ENCODE results near the gene UNC5C. TPM values are rescaled to one million over a fixed set of nuclear protein-coding genes. Genes with fewer than 3 reads are reported as not detected.

The UNC5C gene
- total RNA-seq, 2 experiments from 2014 or later, result not detected

DNA sequence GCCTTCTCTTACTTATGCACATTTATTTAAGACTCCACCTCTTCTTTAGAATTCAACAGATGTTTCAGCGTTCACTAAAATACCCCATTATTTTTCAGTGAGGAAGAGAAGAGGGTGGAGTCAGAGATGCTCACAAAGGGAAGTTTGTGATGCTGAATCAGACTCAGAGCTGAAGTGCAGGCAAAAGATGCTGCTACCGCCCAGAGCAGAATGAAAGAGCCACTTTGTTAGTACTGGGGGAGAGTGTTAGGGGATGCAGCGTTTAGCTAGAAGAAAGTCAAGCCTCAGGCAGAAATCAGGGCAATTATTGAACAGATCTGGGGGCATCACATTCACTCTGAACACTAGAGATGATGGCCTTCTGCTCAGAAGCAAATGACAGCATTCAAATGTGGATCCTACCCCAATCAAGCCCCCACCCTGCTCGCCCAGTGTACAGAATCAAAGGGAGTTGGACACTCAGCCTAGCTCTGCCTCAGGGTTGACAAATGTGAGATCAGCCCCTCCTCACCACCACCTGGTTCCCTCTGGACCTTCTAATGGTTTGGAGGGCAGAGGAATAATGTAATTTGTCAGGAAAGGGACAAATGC is 138.3 kb downstream of the UNC5C start:
- H3K36me3 Mint-ChIP-seq, result no peaks in the 10 kb centered on the region
- DNase-seq (no peak), ATAC-seq (ENCODE audit: low read depth) (no peak)
- no peak overlapping the region for H3K4me3 Mint-ChIP-seq
- POLR2A ChIA-PET, result no interaction called here
- no peak overlapping the region for H3K27ac Mint-ChIP-seq
- H3K4me1 Mint-ChIP-seq, result no peaks in the 10 kb centered on the region
- H3K27me3 Mint-ChIP-seq, result peaks cover 6% of the 10 kb centered on the region
- H3K9me3 Mint-ChIP-seq, result no peaks in the 10 kb centered on the region

DNA sequence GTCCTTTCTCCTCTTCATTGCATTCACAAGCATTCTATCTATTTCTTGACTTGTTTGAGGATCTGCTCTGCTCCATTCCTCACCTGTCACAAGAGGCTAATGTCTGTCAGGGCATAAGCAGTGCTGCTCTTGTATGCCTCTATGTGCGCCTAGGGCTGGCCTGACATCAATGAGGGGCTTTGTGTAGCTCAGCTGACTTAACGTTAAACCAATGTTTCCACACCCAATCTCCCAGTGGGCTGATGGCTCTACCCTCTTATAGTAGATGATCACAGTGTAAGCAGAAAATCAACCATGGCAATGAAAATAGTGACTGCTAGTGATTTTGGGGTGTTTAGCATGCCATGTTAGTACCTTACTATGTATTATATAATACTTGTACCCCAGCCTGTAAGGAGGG is 139.0 kb downstream of the UNC5C start:
- Mint-ChIP-seq H3K4me3 (no peak overlapping the region), H3K9me3 (no peaks in the 10 kb centered on the region), H3K27ac (no peak overlapping the region), H3K36me3 (no peaks in the 10 kb centered on the region), H3K27me3 (peaks cover 6% of the 10 kb centered on the region), H3K4me1 (no peaks in the 10 kb centered on the region)
- no peak for ATAC-seq (ENCODE audit: low read depth)
- POLR2A ChIA-PET, result no interaction called here
- no peak for DNase-seq

DNA sequence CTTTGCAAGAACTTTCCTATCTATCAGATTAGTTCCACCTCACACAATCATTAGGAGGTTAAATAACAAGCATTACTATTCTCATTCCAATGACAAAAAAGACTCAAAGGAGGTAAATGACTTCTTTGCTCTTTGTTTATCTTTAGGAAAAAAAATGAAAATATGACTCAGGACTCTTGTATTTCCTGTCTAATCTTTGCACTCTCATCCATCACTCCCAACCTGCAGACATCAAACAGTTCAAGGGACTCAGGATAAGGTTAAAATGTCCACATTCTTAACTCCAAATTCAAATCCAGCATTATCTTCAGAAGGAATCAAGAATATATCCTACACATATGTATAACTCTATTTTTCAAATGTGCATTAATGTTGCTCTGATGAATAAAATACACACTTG is 139.6 kb downstream of the UNC5C start:
- ATAC-seq (ENCODE audit: low read depth) (no peak), DNase-seq (no peak)
- Mint-ChIP-seq H3K9me3 (no peaks in the 10 kb centered on the region), H3K27me3 (peaks cover 6% of the 10 kb centered on the region), H3K36me3 (no peaks in the 10 kb centered on the region), H3K27ac (no peak overlapping the region), H3K4me1 (no peaks in the 10 kb centered on the region), H3K4me3 (no peak overlapping the region)
- POLR2A ChIA-PET, result no interaction called here

DNA sequence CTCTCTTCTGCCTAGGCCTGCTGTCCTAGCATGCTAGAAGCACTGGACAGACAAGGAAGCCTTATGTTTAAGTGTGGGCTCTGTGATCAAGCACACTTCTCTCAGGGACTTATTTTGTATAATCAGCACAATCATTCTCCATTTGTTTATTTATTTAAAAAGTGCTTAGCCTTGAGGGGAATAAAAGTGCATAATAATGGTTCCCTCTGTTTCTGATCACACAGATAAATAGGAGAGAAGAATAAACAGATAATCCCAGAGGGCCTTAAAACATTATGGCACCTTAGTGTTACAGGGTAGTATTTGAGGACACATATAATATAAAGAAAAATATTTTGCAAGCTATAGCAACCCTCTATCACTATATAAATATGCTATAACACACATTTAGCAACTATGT is 146.5 kb downstream of the UNC5C start:
- Mint-ChIP-seq H3K27ac (no peak overlapping the region), H3K9me3 (no peaks in the 10 kb centered on the region), H3K4me1 (no peaks in the 10 kb centered on the region), H3K36me3 (no peaks in the 10 kb centered on the region), H3K4me3 (no peak overlapping the region), H3K27me3 (no peaks in the 10 kb centered on the region)
- no peak for DNase-seq
- ATAC-seq (ENCODE audit: low read depth), result no peak
- POLR2A ChIA-PET, result no interaction called here

DNA sequence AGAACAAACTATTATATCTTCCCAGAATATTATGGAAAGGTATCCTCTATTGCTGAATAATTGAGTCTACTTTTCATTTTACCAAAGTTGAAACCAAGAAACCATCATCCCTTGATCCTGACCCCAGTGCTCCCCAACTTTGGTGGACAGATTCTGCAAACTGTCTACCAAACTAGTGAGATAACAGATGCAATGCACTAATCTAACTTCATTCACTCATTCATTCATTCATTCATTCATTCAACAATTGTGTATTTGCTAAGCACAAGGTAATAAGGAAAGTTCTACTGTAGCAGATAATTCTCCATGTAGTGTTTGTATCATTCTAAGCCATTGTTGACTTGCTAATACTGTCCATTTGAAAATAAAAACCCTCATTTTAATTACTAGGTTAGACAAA is 150.6 kb downstream of the UNC5C start:
- Mint-ChIP-seq H3K4me1 (no peaks in the 10 kb centered on the region), H3K27ac (no peak overlapping the region), H3K4me3 (no peak overlapping the region), H3K27me3 (no peaks in the 10 kb centered on the region), H3K9me3 (no peaks in the 10 kb centered on the region), H3K36me3 (no peaks in the 10 kb centered on the region)
- POLR2A ChIA-PET, result no interaction called here
- ATAC-seq (ENCODE audit: low read depth), result no peak
- DNase-seq, result no peak

DNA sequence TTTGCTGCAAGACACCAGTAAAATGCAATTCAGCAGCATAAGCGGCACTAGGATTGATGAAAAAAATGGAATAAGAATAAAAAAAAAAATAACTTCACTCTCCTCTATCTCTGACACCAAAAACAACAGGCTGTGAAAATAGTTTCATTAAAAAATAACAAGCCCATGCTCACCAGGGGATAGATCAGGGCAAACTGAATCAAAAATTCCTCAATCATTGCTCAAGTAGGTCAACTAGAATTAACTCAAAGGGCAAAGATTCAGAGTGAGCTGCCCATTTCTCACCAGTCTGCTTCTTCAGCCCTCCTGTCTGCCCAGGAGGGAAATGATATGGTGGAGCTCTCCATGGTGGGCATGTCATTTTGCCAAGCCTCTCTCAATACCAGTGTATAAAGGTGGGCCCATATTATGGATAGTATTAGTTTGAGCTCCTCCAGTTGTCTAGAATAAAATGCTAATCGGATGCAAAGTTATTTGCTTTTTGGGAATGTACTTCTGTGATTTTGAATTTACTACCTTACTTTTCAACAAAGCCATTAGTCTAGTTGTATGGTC is 153.9 kb downstream of the UNC5C start:
- ATAC-seq (ENCODE audit: low read depth), result no peak
- H3K36me3 Mint-ChIP-seq, result no peaks in the 10 kb centered on the region
- H3K27me3 Mint-ChIP-seq, result no peaks in the 10 kb centered on the region
- no peak for DNase-seq
- H3K9me3 Mint-ChIP-seq, result no peaks in the 10 kb centered on the region
- no peak overlapping the region for H3K27ac Mint-ChIP-seq
- H3K4me1 Mint-ChIP-seq, result no peaks in the 10 kb centered on the region
- POLR2A ChIA-PET, result no interaction called here
- H3K4me3 Mint-ChIP-seq, result no peak overlapping the region

DNA sequence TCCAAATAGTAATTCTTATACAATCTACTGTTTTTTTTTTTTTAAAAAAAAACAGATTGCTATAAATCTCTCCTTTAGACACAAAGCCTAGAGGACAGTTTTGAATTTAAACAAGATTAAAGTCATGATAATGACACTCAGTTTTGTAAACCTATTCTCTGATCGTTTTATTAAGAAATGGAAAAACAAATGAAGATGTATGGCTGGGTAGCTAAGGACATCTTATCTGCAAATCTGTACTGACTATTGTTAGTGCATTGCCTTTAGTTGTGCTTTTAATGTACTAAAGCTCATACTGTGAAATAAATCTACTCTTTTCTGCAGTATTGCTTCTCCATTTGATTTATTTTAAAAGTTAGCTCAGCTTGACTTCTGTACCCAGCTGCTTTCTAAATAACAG is 155.0 kb downstream of the UNC5C start:
- Mint-ChIP-seq H3K4me3 (no peak overlapping the region), H3K9me3 (no peaks in the 10 kb centered on the region), H3K27ac (no peak overlapping the region), H3K4me1 (no peaks in the 10 kb centered on the region), H3K36me3 (no peaks in the 10 kb centered on the region), H3K27me3 (no peaks in the 10 kb centered on the region)
- POLR2A ChIA-PET, result no interaction called here
- no peak for ATAC-seq (ENCODE audit: low read depth)
- no peak for DNase-seq

DNA sequence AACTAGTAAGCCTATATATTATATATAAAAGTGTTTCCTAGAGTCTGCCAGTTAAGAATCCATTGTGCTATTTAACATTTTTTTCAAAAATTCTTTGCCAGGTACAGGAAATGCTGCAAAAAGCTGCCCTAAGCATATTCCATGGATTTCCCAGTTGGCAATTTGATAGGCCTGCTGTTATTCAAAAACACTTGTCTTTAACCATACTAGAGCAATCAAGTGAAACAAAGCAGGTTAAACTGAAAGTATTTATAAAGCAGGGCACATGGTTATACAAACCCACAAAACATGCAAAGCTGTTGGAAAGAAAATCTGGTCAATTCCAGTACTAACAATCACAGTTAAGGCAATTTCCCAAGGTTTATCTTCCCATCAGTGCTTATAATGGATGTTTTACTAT is 159.9 kb downstream of the UNC5C start:
- H3K4me1 Mint-ChIP-seq, result no peaks in the 10 kb centered on the region
- no peak for DNase-seq
- ATAC-seq (ENCODE audit: low read depth), result no peak
- POLR2A ChIA-PET, result no interaction called here
- no peaks in the 10 kb centered on the region for H3K36me3 Mint-ChIP-seq
- H3K4me3 Mint-ChIP-seq, result no peak overlapping the region
- no peaks in the 10 kb centered on the region for H3K9me3 Mint-ChIP-seq
- H3K27me3 Mint-ChIP-seq, result peaks cover 2% of the 10 kb centered on the region
- no peak overlapping the region for H3K27ac Mint-ChIP-seq

DNA sequence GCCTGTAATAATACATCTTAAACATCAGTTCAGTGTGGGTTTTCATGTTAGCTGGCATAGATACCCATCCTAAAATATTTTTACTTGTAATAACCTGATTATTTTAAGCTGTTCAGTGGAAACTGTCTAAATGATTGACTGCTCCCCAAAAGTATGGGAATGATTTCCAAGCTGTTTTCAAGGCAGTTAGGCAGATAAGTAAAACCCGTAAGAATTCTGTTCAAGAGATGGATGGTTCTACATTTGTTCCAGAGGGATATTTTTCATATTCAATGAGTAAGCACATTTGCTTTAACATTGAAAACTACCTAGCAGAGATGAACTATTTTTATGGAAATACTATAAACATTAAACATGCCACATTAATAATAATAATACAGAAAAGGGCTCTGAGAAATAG is 161.1 kb downstream of the UNC5C start:
- no peaks in the 10 kb centered on the region for H3K4me1 Mint-ChIP-seq
- no peaks in the 10 kb centered on the region for H3K36me3 Mint-ChIP-seq
- ATAC-seq (ENCODE audit: low read depth) (no peak), DNase-seq (no peak)
- no peaks in the 10 kb centered on the region for H3K9me3 Mint-ChIP-seq
- H3K27ac Mint-ChIP-seq, result no peak overlapping the region
- peaks cover 2% of the 10 kb centered on the region for H3K27me3 Mint-ChIP-seq
- no peak overlapping the region for H3K4me3 Mint-ChIP-seq
- POLR2A ChIA-PET, result no interaction called here

DNA sequence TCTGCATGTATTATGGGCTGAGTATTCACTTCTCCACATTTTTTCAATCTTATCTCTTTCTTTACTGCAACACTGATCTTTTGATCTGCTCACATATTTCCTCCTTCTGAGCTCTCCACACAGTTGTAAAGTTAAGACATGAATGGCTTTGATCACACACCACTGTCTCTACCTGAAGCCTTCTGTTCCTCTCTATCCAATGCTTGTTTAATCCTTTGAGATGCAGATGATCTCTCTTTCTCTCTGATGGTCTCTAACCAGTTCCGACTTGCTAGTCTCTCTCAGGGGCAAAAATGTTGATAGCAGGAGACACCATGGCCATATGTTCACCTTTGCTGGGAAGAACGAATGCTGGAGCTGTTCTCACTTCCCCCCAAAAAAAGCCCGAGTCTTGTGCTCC is 162.4 kb downstream of the UNC5C start:
- Mint-ChIP-seq H3K27ac (no peak overlapping the region), H3K27me3 (peaks cover 3% of the 10 kb centered on the region), H3K4me3 (no peak overlapping the region), H3K9me3 (no peaks in the 10 kb centered on the region), H3K4me1 (no peaks in the 10 kb centered on the region), H3K36me3 (no peaks in the 10 kb centered on the region)
- POLR2A ChIA-PET, result no interaction called here
- DNase-seq (no peak), ATAC-seq (ENCODE audit: low read depth) (no peak)

DNA sequence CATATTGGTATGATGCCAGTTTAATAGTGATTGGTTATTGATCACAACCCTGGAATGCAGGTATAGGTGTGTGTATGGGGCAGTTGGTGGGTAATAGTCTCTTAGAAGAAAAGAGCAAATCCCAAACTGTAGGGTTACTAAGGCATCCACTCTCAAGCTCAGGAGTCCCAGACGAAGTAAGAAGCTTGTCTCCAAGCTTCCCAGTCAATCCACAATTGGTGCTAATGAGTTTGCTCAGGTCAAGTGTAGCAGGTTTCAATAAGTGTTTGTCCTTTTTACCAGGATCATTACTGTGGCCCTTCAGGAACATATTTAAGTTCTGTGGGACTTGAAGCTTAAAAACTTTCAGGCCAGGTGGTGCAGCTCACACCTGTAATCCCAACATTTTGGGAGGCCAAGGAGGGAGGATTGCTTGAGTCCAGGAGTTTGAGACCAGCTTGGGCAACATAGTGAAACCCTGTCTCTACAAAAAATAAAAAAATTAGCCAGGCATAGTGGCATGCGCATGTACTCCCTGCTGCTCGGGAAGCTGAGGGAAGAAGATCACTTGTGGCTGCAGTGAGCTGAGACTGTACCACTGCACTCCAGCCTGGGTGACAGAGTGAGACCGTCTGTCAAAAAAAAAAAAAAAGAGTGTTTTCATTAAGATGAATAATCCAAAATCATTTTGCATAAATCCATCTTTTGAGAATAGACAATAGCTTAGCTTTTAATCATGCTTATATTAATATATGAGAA is 166.8 kb downstream of the UNC5C start:
- no peak for ATAC-seq (ENCODE audit: low read depth)
- H3K4me3 Mint-ChIP-seq, result no peak overlapping the region
- H3K9me3 Mint-ChIP-seq, result no peaks in the 10 kb centered on the region
- DNase-seq, result no peak
- H3K36me3 Mint-ChIP-seq, result no peaks in the 10 kb centered on the region
- peaks cover 8% of the 10 kb centered on the region for H3K27me3 Mint-ChIP-seq
- H3K27ac Mint-ChIP-seq, result no peak overlapping the region
- no peaks in the 10 kb centered on the region for H3K4me1 Mint-ChIP-seq
- POLR2A ChIA-PET, result no interaction called here

DNA sequence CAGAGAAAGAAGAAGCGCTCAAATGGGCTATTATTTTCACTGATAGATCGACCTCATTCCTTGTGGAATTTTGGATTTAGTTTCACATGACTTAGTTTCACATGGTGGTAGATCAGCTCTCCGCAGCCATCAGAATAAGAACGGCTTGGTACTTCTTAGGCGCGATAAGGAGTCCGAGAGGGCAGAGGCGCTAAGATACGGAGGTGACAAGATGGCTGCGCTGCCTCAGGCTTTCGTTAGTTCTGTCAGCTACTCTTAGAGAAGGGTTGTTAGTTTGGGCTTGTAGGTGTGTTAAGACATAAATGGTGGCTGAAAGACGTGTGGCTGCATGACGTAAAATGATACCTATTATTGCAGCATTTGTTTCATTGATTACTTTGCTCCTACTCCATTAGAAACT is 169.1 kb downstream of the UNC5C start:
- Mint-ChIP-seq H3K4me3 (no peak overlapping the region), H3K36me3 (no peaks in the 10 kb centered on the region), H3K4me1 (no peaks in the 10 kb centered on the region), H3K27ac (no peak overlapping the region), H3K9me3 (no peaks in the 10 kb centered on the region), H3K27me3 (peaks cover 7% of the 10 kb centered on the region)
- DNase-seq, result no peak
- ATAC-seq (ENCODE audit: low read depth), result no peak
- POLR2A ChIA-PET, result no interaction called here

DNA sequence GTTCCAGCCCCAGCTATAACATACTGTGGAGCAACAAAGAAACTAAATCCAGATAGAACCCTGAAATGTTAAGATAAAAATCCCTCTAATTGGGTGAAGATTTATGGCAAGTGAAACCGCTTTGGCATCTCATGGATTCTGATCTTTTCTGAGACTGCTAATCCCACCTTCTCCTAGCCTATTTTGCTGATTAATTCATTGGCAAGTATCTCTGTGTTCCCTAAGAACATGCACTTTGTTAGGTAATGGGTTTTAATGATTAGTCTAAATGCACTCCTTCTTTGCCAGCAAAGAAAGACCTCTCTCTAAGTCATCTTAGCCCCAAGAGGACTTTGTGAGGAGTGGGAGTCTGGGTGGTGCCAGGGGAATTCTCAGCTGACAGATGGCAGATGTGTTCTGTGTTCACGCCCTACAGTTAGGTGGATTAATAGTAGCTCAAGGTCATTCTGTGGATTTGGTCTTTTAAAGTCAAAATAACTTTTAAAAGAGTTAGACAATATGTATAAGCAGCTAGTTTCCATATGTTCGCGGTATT is 171.3 kb downstream of the UNC5C start:
- H3K4me1 Mint-ChIP-seq, result no peaks in the 10 kb centered on the region
- DNase-seq (no peak), ATAC-seq (ENCODE audit: low read depth) (no peak)
- no peaks in the 10 kb centered on the region for H3K9me3 Mint-ChIP-seq
- H3K27ac Mint-ChIP-seq, result no peak overlapping the region
- POLR2A ChIA-PET, result no interaction called here
- H3K4me3 Mint-ChIP-seq, result no peak overlapping the region
- H3K36me3 Mint-ChIP-seq, result no peaks in the 10 kb centered on the region
- peaks cover 6% of the 10 kb centered on the region for H3K27me3 Mint-ChIP-seq

DNA sequence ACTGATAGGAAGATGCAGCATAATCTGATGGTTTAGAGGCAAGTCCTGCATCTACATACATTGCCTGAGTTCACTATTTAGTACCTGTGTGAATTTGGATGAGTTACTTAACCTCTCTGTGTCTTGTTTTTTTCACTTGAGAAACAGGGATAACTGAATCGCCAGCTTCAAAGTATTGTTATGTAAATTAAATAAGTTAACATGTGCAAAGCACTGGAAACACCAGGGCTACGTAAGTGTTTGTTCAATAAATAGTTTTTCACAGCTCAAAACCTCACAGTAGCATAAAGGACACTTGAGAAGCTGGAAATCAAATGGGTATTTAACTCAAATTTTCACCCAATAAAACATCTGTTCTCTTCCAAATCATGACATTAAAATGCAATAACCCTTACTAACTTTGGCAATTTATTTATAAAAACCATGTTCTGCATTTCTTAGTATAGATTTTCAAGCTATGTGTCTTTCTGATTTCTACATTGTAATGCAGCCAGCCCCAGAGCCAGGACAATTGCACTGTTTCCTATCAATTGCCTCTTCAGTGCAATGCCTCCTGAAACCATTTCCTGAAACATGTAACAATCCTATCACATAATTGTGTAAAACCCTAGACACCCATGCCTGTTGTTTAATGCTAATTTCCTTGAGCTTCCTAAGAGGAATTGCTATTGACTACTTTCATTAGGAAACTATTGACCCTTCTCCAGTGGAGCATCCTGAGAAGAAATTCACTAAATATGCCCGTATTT is 177.1 kb downstream of the UNC5C start:
- ATAC-seq (ENCODE audit: low read depth), result no peak
- H3K36me3 Mint-ChIP-seq, result no peaks in the 10 kb centered on the region

More for the DNA sequence above, 177.1 kb downstream of the UNC5C start:
- Mint-ChIP-seq H3K9me3 (no peaks in the 10 kb centered on the region), H3K27ac (no peak overlapping the region), H3K4me3 (no peak overlapping the region), H3K27me3 (no peaks in the 10 kb centered on the region), H3K4me1 (no peaks in the 10 kb centered on the region)
- POLR2A ChIA-PET, result no interaction called here
- DNase-seq, result no peak

Data from activated naive CD8-positive, alpha-beta T cell treated with anti-CD3 and anti-CD28 coated beads, Interleukin-2, amount 10 ng/mL, durations not matched to agents 7 days and 5 days (primary cell).